Upper lobe of left lung (tissue), 4 donors: Measurements from ENCODE around the gene ILF2.

Experiments
- EP300 ChIP-seq, 4 donors: sonication (generic); formaldehyde crosslinking; IDR thresholded peaks; one replicate each; pipeline ENCODE4 v1.5.1; 2017; ENCODE audit warnings: antibody characterized with exemption in 4 of 4, control low read depth in 2 of 4
- POLR2AphosphoS5 ChIP-seq, 2 donors: sonication (generic); formaldehyde crosslinking; IDR thresholded peaks; one replicate each; pipeline ENCODE4 v1.5.1; 2017; ENCODE audit warnings: antibody characterized with exemption in 2 of 2

DNA sequence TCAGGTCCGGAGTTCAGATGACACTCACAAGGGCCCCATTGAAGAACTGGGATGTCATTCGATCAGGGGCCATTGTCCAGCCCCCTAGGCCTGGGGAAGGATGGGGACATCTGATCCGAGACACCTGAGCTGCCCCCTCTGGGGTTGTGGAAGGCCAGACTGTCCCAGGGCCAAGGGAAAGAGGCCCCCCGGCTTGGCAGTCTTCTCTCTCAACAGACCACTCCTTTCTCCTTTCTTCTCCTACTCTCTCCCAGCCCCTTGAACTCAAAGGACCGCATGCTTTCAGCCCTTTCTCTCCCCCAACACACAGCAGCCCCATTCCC, 41.5 kb downstream of the ILF2 start:
- TF ChIP-seq EP300 (IDR thresholded peaks at IDR 0.05) (no peak), POLR2AphosphoS5 (IDR thresholded peaks at IDR 0.05) (no peak)
